GM12864 (cell line): Measurements from ENCODE around the gene SGSM1.

Source experiments
- DNase-seq: peaks from one replicate; pipeline ENCODE4 v3.0.0-alpha.2; 2011; ENCODE audit warnings: low read depth
- H3K4me3 ChIP-seq: 2 replicates; pipeline ENCODE4 v1.5.1; 2011; ENCODE audit warnings: mild to moderate bottlenecking, low read depth, low read length, control low read depth
- TF ChIP-seq, protein P1 (sequence below): IDR thresholded peaks from 2 replicates; pipeline ENCODE4 v1.5.1; 2011; ENCODE audit warnings: low read depth, mild to moderate bottlenecking, moderate library complexity, low read length, control low read depth, inconsistent platforms; ENCODE audit errors: missing control alignments

Gene SGSM1

GRCh38 chr22:24975813-24976341 is 169.9 kb downstream of the SGSM1 start:
- TF ChIP-seq, protein P1, sequence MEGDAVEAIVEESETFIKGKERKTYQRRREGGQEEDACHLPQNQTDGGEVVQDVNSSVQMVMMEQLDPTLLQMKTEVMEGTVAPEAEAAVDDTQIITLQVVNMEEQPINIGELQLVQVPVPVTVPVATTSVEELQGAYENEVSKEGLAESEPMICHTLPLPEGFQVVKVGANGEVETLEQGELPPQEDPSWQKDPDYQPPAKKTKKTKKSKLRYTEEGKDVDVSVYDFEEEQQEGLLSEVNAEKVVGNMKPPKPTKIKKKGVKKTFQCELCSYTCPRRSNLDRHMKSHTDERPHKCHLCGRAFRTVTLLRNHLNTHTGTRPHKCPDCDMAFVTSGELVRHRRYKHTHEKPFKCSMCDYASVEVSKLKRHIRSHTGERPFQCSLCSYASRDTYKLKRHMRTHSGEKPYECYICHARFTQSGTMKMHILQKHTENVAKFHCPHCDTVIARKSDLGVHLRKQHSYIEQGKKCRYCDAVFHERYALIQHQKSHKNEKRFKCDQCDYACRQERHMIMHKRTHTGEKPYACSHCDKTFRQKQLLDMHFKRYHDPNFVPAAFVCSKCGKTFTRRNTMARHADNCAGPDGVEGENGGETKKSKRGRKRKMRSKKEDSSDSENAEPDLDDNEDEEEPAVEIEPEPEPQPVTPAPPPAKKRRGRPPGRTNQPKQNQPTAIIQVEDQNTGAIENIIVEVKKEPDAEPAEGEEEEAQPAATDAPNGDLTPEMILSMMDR = no peak
- no peak overlapping the region for H3K4me3 ChIP-seq
- DNase-seq = no peak

DNA sequence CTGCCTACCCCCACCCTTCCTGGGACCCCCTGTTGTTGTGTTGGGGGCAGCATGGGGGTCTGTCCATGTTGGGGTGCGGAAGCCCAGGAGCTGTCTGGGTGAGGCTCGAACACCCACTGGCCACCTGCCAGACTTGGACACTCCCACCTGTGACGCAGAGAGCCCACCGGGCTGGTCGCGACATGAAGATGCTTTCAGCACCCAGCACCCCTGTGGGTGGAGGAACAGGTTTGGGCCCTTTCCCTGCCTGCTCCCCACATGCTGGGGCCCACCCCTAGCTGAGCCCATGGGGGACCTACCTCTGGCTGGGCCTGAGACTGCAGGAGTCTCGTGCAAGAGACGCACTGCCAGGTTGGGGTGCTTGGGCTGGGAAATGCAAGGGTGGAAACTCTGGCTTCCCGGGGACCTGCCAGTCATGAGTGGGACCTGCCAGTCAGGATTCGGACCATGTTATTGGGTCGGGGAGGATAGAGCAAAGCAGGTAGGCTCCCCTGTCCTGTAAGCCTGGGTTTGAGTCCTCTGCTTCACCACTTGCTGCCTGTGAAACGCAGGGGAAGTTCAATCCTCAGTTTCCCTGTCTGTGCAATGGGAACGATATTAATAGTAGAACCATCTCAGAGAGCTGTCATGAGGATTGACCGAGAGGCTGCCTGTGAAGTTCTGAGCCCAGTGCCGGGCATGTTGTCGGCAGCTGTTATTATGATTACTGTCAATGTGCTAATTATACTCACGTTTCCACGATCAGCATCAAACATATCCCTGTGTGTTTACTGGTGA is 170.6 kb downstream of the SGSM1 start:
- TF ChIP-seq, protein P1 = no peak
- no peak for DNase-seq
- no peak overlapping the region for H3K4me3 ChIP-seq
